HPDE6-E6E7 (cell line): ENCODE data around the gene TUG1.
A peak's percentile ranks its signal among the peaks of the same experiment; 100 is the strongest.

ENCODE experiments used
- DNase-seq: peaks from one replicate; pipeline ENCODE4 v3.0.0; 2011; ENCODE audit warnings: missing footprints; ENCODE audit errors: extremely low spot score

TUG1 gene

DNA sequence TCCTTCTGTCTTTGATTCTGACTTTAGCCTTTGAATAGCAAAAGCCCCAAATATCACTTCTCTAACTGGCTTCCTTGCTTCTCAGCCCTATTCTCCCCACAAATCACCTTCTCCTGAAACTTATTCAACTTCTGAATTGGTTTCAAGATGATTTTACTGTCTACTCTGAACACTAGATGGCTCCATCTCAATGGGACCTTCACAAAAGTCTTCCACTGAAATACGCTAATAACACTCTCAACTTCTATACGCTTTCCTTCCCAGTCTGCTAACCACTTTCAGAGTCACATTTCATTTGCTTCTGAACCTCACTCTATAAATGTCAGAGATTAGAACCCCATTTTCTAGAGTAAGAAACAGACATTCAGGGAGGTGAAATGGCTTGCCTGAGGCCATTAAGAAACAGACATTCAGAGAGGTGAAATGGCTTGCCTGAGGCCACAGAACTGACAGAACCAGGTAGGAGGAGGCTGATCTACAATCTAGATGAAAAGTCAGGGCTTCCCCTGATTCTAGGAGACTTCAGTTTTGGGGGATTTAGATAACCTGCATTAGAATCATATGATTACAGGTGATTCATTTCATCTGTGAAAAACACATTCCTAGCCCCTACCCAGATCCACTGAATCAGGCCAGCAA is 21.1 kb upstream of the TUG1 start:
- DNase-seq: peak; percentile 21

DNA sequence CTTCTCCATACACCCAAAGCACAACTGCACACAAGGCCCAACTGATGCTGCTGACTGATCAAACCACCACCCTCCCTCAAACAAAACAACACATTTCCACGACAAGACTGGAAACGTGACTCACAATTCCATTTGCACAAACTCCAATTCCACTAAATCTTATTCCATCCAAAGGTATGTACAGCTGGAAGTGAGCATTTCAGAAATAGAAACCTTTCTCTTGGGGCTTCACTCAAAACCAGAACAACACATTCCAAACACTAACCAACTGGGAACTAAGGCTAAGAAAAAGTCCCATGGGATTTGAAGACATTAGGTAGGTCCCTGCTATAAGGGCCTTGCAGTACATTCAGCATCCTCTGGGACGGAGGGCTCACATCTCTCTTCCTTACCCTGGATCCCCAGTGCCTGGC is 20.1 kb upstream of the TUG1 start:
- DNase-seq: no peak

DNA sequence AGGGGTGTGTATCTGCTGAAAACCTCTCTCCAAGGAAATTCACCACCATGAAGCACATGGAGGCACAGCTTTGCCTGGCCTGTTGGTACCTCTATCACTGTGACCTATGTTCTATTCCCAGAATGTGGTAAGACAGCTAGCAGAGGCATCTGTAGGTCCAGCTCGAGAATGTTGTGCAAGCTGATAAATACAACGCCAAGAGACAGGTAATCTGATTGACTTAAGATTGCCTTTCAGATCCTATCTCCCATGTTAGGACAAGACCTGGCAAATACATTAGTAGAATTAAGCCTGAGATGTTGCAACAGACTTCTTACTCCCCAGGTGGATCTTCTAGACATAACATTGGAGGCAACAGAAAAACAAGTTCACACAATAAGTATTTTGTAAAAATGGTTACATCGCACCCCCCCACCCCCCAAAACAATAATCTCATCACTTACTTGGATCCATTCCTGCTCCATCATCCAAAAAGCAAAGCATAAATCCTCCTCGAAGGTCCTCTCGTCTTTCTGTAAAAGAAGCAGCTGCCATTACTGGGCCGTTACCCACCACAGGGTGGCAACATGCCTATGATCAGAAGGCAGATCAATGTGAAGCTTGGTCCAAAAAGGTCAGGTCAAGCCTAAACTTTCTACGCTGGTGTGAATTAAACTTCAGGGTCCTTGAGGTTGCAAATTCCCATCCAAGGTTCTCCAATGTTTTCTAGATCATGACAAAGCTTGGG is 19.0 kb upstream of the TUG1 start:
- no peak for DNase-seq

DNA sequence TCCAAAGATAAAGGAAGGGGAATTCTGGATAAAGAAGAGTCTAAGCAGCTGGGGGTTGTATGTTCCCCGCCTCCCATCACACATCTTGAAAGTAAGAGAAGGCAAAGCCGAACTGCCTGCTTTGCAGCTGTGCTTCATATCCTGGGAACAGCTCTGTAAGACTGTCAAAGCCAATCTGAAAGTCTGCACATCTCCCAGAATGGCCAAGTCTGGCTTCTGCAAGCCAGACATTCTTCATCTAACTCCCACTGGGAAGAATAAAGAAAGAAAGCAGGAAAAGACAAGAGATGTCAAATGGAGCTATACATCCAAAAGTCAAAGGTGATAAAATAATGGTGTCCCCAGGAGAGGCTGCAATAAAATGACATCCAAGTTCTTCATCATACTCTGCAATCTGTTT is 15.9 kb upstream of the TUG1 start:
- DNase-seq: no peak

DNA sequence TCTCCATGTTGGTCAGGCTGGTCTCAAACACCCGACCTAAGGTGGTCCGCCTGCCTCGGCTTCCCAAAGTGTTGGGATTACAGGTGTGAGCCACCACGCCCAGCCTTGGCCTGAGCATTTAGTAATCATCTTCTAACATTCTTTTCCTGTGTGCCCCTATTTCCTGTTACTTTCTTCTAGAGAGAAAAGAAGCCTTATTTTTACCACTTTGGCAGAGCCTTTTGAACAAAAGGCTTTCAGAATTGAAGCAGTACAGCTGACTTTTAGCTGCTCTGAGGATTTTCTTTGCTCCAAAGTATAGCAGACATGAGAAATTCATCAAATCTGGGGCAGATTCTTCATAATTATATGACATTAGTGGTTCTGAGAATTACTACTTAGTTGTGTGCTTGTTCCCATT is 13.9 kb upstream of the TUG1 start:
- no peak for DNase-seq

DNA sequence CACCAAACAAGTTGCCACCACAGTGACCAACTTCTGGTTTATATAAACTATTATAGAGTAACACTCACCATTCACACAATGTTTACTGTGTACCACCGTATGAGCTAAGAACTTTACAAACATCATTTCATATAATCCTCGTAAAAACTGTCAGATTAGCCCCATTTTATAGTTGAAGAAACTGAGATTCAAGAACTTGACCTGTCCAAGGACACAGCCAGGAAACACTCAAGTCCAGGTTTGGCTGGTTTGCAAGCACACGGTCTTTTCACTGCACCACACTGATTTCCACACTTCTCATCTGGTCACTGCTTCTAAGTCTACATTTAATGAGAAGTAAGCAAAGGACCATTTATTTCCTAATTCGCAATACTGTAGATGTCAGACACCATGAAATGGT is 4.2 kb upstream of the TUG1 start:
- DNase-seq: no peak

DNA sequence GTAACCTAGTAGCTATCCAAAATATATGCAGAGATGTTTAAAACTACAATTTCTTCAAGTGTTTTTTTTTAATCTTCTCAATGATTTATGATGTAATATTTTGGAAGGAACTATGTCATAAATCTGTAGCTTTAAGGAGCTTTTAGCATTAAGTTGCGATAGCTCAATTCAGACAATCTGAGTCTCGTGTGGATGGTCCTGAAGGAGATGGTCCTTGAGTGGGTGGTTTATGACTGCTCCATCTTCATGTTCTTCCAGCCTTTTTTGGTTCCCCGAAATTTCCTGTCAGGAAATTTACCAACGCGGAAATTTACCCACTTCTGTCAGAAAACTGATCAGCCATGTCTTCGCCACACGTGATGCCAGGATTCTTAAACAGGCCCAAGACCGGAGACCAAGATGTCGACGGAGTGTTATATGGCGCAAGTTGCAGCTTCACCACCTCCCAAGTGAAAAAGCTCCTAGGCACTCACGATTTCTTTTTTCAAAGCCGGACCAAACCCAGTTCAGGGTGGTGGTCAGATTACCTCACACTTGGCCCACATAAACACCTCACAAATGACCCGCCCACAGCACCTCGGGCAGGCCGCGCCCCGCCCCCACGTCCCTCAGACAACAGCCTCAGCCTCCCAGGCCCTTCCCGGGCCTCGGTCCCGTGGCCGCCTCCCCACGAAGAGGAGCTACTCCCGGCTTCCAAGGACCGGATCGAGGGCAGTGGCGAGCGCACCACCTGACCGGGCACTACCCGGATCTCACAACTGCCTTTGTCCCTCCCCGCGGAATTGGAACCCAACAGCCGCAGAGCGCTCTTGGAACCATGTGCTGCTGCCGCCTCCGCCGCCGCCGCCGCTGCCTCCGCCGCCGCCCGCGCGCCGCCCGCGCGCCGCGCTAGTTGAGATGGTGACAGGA is 796 bp upstream of the TUG1 start, which contains the start of gene MORC2:
TSS of gene MORC2 (minus strand) at position 760 of the 909 bp plus-strand sequence. CDS start 885 bp downstream, outside the sequence.
- DNase-seq: peak; percentile 37

DNA sequence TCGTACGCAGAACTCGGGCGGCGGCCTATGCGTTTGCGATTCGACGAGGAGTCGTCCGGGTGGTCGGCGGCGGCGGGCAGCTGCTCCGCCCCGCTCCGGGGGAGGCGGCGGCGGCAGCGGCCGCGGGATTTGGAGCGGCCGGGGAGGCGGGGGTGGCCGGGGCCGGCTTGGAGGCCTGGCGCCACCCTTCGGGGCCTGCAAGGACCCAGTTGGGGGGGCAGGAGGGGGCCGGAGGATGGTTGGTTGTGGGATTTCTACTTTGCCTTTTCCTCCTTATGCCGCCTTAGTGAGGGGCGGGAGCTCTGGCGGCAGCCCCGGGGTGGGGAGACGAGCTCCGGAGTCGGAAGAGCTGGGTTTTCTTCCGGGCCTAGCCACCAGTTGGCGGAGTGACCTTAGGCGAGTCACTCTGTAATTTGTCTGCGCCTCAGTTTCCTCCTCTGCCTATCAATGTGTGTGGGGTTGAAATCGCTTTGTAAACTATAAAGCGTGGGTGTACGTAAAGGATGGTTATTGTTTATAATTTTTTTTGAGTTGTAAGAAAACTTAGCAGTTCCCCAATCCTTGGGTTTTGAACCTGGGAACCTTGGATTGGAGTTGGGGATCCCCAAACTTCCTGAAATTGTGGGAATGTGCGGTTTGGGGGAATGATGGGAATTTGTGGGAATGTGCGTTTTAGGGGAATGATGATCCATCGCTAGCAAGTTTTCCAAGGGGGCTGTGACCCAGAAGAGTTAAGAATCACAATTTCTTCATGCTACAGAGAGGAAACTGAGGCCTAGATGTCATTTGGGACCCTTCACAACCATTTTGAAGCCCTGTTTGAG is 679 bp downstream of the TUG1 start:
- peak; percentile 29 for DNase-seq

DNA sequence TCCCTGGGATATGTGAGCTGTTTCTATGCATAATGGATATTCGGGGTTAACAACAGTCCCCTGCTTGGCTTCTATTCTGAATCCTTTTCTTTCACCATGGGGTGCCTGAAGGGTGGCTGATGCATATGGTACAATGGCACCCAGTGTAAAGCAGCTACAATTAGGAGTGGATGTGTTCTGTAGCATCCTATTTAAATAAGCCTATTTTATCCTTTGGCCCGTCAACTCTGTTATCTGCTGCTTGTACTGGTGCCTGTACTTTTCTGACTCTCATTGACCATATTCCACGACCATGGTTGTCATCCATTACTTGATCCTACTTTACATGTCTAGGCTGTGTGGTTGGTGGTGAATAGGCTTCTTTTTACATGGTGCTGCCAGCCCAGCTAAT is 1.3 kb downstream of the TUG1 start:
- DNase-seq: no peak

DNA sequence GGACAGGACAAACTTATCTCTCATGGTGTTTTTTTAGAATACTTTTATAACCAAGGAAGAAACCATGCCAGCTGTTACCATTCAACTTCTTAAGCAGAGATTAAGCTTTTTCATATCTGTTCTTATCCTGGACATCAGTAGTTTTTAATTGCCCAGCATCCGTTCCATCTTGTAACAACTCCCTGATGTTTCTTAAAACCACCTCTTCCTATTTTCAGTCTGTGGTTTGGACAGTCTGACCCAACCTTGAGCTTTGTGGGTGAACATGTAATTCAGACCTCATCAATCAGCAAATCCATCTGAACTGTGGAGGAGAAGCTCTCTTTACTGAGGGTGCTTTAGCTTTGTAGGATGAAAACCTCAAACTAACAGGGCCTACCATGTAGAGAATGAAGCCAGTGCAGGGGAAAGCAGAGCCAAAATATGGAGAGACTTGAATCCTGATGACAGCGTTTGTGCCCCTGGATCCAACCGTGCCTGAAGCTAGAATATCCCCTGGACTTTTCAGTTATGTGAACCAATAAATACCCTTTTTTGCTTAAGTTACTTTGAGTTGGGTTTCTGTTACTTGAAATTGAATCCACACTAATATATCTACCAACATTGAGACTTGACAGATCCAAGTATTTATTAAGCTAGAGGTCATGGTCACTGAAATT is 9.4 kb downstream of the TUG1 start:
- DNase-seq: no peak

DNA sequence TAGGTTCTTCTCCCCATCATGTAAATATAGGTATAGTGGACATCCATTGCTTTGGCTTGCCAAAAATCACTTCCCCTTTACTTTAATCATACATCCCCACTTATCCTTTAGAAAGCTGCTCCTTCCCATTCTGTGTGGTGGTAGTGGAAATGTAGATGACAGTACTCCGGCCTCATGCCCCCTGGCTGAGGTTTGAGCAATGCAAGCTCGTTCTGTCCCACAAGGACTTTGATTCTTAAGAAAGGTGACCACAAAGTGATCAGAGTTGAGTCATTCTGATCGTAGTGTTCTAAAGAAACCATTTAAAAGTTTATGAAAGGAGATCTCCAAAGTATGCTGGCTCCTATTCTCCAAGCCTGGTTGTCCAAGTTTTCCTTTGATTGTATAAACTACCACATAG is 10.9 kb downstream of the TUG1 start:
- DNase-seq: no peak

DNA sequence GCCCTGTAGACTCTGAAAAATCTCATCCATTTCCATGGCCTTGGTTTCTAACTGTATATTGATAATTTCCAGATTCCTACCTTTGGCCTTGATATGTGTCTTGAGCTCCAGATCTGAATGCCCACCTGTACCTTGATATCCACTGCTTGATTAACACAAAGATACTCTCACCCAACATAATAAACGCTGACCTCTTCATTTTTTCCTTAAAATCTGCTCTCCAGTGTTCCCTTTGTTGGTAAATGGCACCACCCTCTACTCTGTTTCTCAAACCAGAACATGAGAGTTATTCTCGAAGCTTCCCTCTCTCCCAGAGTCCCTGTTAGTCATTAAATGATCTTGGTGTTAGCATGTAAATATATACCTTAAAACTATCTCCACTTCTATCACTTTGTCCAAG is 13.4 kb downstream of the TUG1 start:
- DNase-seq: no peak

DNA sequence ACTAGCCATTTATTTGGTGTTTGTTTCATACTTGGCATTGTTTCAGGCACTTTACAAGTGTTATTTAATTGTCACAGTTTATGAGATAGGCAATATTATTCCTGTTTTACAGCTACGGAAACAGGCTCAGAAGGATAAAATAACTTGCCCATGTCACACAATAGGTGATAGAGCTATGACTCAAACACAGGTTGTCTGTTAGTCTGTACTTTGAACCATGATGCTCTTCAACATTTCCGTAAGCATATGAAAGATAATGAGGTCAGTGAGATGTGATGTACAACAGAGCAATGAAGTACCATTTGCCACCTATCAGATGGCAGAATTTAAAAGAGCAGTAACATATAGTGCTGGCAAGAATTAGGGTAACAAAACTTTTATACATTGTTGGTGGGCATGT is 15.3 kb downstream of the TUG1 start:
- DNase-seq: no peak

DNA sequence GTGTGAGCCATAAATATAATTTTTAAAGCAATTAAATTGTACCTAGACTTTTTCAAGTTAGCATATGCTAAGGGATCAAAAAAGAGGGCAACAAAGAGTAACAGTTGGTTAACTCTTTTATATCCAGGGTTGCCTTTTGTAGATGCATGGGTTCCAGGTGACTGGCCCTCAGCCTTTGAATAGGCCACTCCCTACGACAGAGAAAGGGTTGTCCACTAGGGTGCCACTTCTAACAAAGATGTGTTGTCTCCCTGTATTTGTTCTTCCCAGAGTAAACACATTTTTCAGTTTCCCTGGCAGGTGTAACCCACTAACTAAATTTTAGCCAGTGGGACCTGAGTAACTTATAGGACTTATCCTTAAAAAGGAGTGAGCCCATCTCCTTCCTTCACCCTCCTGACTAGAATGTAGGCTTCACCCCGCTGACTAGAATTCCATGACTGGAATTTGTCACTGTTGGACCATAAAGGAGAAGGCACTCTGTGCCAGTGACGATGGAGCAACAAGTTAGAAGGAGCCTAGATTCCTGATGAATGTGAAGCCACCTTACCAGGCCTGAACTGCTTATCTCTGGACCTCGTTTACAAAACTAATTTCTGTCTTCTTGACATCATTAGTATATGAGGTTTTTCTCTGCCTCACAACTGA is 16.6 kb downstream of the TUG1 start:
- no peak for DNase-seq

DNA sequence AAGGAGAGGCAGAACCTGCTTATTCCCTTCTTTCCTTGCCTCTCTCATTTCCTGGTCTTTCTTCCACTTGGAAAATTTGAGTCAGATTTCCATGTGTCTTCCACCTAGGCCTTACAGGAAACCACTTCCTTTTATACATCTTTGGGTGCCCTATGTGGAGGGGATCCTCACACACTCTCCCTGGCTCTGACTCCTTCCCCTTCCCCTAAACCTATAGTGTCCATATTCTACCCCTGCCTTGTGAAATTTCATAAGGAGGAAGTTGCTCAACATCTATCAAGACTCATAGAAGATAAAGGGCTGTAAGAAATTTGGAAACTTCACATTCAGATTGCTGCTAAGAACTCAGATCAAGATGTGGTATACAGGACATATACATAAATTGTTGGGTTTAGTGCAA is 20.4 kb downstream of the TUG1 start:
- DNase-seq: no peak

DNA sequence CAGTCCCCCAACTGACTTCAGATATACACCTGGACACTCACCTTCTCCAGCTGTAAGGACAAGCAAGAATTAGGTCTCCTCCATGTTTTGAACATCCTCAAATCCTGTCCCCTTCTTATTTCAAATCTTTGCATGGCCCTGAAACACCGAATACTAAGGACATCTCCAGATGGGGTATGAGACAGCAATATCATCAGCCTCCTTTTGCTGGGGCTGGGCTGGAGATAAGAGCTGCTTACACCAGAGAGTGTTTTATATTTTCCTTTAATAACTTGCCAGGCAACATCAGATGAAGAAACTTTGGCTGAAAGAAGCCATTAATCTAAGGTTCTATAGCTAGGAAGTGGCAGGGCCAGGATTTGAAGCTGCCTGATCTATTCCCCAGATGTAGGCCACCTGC is 21.6 kb downstream of the TUG1 start:
- DNase-seq: no peak

DNA sequence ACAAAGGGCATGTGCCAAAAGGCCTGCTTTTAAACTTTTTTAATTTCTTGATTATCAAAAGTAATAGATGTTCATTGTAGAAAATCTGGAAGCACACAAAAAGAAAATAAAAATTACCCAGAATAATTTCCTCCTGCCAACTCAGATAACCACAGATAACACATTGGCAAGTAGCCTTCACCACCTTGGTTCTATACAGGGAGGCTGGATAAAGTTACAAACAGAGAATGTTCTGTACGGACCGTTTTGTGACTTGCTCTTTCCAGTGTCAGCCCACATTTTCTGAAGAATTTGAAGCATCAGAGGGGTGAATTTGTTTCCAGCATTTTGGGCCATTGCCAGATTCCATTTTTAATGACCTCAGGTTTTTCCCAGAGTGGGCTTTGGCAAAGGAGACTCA is 23.5 kb downstream of the TUG1 start:
- DNase-seq: no peak

DNA sequence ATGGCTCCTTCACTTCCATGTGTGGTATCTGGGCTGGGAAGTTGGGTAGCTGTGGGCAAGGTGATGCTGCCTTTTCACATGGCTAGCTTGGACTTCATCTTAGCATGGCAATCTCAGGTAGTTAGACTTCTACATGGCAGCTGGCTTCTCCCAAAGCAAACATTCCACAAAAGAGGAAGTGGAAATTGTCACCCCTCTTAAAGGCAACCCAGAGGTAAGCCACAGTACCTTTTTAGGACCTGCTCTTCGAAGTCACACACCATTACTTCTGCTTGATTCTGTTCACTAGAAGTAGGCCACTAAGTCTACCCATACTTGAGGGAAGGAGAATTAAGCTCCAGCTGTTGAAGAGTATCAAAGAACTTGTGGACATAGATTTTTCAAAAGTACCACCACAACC is 25.9 kb downstream of the TUG1 start:
- DNase-seq: no peak

DNA sequence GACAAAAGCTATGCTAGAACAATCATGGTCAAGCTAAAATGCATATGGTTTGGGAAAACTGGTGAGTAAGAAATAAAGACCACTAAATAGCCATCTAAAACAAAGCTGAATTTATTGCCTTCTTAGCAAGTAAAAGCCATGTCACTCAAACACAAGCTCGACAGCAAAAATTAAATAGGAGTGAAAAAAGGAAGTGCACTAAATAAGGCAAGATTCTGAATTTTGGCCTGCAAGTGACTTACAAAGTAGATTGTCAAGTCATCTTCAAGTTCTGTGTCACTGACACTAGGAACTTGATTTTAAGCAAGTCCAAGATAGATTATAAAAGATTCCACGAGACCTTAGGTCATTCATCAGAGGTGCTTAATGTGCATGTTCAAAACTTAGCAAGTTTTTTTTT is 27.4 kb downstream of the TUG1 start:
- no peak for DNase-seq

DNA sequence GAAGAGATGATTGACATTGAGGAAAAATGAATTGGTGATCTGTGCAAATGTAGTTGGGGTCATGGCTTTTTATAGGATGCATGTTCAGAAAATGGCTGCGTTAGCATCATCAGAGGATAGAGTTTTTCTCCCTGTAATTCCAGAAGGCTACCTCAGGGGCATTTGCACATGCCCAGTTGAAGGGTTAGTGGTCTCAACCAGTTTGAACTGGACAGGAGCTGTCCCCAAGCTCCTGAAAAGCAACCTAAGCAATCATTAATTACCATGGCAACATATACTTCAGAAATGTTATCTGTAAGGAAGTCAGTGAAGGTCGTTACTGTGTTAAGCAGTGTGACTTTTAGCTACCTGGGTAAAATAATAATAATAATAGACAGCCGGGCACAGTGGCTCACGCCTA is 29.3 kb downstream of the TUG1 start:
- no peak for DNase-seq
